ENCODE results near the gene FHIT.

- no peak for TF ChIP-seq CTCF (conservative IDR thresholded peaks at IDR 0.05)
- no peak for TF ChIP-seq EZH2 (IDR thresholded peaks at IDR 0.05; ENCODE audit: low read depth)
These were observed 341.7 kb downstream of the FHIT start for GRCh38 chr3:60909526-60909925.

All from PC-9 (cell line).